H1 (cell line): ENCODE data around the gene GSTA2. TPM values are rescaled to one million over a fixed set of nuclear protein-coding genes. Genes with fewer than 3 reads are reported as not detected.
A peak's percentile ranks its signal among the peaks of the same experiment; 100 is the strongest.
"Not testable (repeated sequence)": the region's sequence is repeated elsewhere in the genome, so short reads cannot be mapped to it uniquely, and the experiment has no call there.

Source experiments
- CTCF ChIA-PET: fragments of 300-600 bp; sonication (Branson Sonifier 250); formaldehyde crosslinking; loops from one replicate; lab custom pipeline; 2021; ENCODE audit not compliant: partially characterized antibody; lab: Charles Lee
- POLR2A ChIA-PET: fragments of 300-600 bp; sonication (Branson Sonifier 250); formaldehyde crosslinking; loops from one replicate; lab custom pipeline; 2021; ENCODE audit warnings: inconsistent platforms; ENCODE audit not compliant: partially characterized antibody; lab: Charles Lee
- DNase-seq, 2 experiments: peaks; one replicate each; pipeline versions ENCODE4 v3.0.0 to v3.0.0-alpha.2; 2010 to 2022; ENCODE audit warnings: low spot score in 2 of 2, low read depth in 1 of 2, mixed read lengths in 1 of 2
- FAIRE-seq: peaks from 2 replicates; lab custom pipeline; 2011; peaks lifted over from hg19 to GRCh38; lab: Jason Lieb, UNC
- H2AFZ ChIP-seq: 2 replicates; pipeline ENCODE4 v1.8.1; 2012; ENCODE audit warnings: low read length, inconsistent platforms
- H2AK5ac ChIP-seq: 2 replicates; pipeline ENCODE4 v1.6.1; 2013; ENCODE audit warnings: low read depth, low read length
- H2BK120ac ChIP-seq: replicated peaks from 2 replicates; pipeline ENCODE3; 2013; ENCODE audit warnings: low read depth, low read length, inconsistent platforms
- H2BK12ac ChIP-seq: 2 replicates; pipeline ENCODE4 v1.6.1; 2013; ENCODE audit warnings: low read depth, low read length
- H2BK15ac ChIP-seq: 2 replicates; pipeline ENCODE4 v1.6.1; 2013; ENCODE audit warnings: low read length
- H2BK20ac ChIP-seq: 2 replicates; pipeline ENCODE4 v1.6.1; 2013; ENCODE audit warnings: low read length
- H2BK5ac ChIP-seq: 2 replicates; pipeline ENCODE4 v1.6.1; 2013; ENCODE audit warnings: low read depth, low read length
- H3K14ac ChIP-seq: 2 replicates; pipeline ENCODE4 v1.6.1; 2013; ENCODE audit warnings: inconsistent platforms; ENCODE audit not compliant: insufficient read length
- H3K18ac ChIP-seq: 2 replicates; pipeline ENCODE4 v1.6.1; 2013; ENCODE audit warnings: low read length; ENCODE audit errors: extremely low read depth
- H3K23ac ChIP-seq: 2 replicates; pipeline ENCODE4 v1.6.1; 2013; ENCODE audit warnings: inconsistent platforms; ENCODE audit not compliant: insufficient read length
- H3K23me2 ChIP-seq: 2 replicates; pipeline ENCODE4 v1.6.1; 2013; ENCODE audit warnings: low read depth, low read length
- H3K27ac ChIP-seq: 2 replicates; pipeline ENCODE4 v1.6.1; 2011; ENCODE audit warnings: low read depth, low read length, inconsistent platforms
- H3K27me3 ChIP-seq, 4 experiments: replicated peaks in 1 of 4; 1 replicate in 1 of 4; 2 replicates in 3 of 4; pipeline versions ENCODE4 v1.6.1 to v1.8.1; 2011 to 2013; ENCODE audit warnings: low read length in 3 of 4, mild to moderate bottlenecking in 3 of 4, inconsistent platforms in 2 of 4, mixed read lengths in 2 of 4, moderate library complexity in 1 of 4; ENCODE audit not compliant: control insufficient read depth in 3 of 4, insufficient read depth in 3 of 4; ENCODE audit errors: extremely low read depth in 1 of 4
- H3K36me3 ChIP-seq, 4 experiments: 2 replicates each; pipeline versions ENCODE4 v1.6.1 to v1.8.1; 2011 to 2013; ENCODE audit warnings: mild to moderate bottlenecking in 4 of 4, low read length in 3 of 4, moderate library complexity in 2 of 4, control low read depth in 1 of 4, inconsistent platforms in 1 of 4; ENCODE audit not compliant: insufficient read depth in 4 of 4, control insufficient read depth in 2 of 4
- H3K4ac ChIP-seq: replicated peaks from 2 replicates; pipeline ENCODE3; 2013; ENCODE audit warnings: low read length, low read depth, mixed read lengths, inconsistent platforms; ENCODE audit not compliant: insufficient read length
- H3K4me1 ChIP-seq, 4 experiments: replicated peaks in 1 of 4; 1 replicate in 1 of 4; 2 replicates in 3 of 4; pipeline versions ENCODE4 v1.6.1 to v1.8.1; 2011 to 2013; ENCODE audit warnings: low read length in 3 of 4, inconsistent platforms in 2 of 4, mixed read lengths in 1 of 4; ENCODE audit not compliant: insufficient read depth in 4 of 4, control insufficient read depth in 3 of 4
- H3K4me2 ChIP-seq, 2 experiments: 2 replicates each; pipeline versions ENCODE4 v1.6.1 to v1.8.1; 2011 to 2013; ENCODE audit warnings: low read depth in 2 of 2, low read length in 2 of 2, control low read depth in 1 of 2, inconsistent platforms in 1 of 2, mild to moderate bottlenecking in 1 of 2; ENCODE audit not compliant: insufficient read depth in 1 of 2
- H3K4me3 ChIP-seq, 4 experiments: fragments of 200-600, 300-600 bp in 1 of 4; sonication (generic), shearing (Covaris generic), sonication (Bioruptor Twin) in 1 of 4; 2 replicates each; pipeline versions ENCODE4 v1.5.1 to v1.8.1; 2011 to 2016; ENCODE audit warnings: low read length in 4 of 4, low read depth in 3 of 4, control low read depth in 2 of 4, inconsistent platforms in 2 of 4, mild to moderate bottlenecking in 2 of 4, mixed read lengths in 1 of 4, moderate library complexity in 1 of 4; ENCODE audit not compliant: insufficient read depth in 2 of 4; ENCODE audit errors: extremely low read depth in 1 of 4
- H3K56ac ChIP-seq: replicated peaks from 2 replicates; pipeline ENCODE3; 2013; ENCODE audit warnings: low read depth, mild to moderate bottlenecking, mixed read lengths, low read length, inconsistent platforms; ENCODE audit not compliant: insufficient read length
- H3K79me1 ChIP-seq: 2 replicates; pipeline ENCODE4 v1.6.1; 2013; ENCODE audit warnings: low read depth, low read length, control low read depth
- H3K79me2 ChIP-seq, 2 experiments: 2 replicates each; pipeline versions ENCODE4 v1.6.1 to v1.8.1; 2012 to 2013; ENCODE audit warnings: low read length in 2 of 2, mild to moderate bottlenecking in 2 of 2, inconsistent platforms in 1 of 2; ENCODE audit not compliant: insufficient read depth in 2 of 2, control insufficient read depth in 1 of 2
- H3K9ac ChIP-seq, 4 experiments: replicated peaks in 1 of 4; 1 replicate in 1 of 4; 2 replicates in 3 of 4; pipeline versions ENCODE4 v1.6.1 to v1.8.1; 2011 to 2013; ENCODE audit warnings: low read depth in 3 of 4, low read length in 3 of 4, control low read depth in 2 of 4, mild to moderate bottlenecking in 2 of 4, moderate library complexity in 2 of 4, inconsistent platforms in 1 of 4; ENCODE audit errors: extremely low read depth in 1 of 4
- H3K9me3 ChIP-seq, 2 experiments: 2 replicates each; pipeline versions ENCODE4 v1.6.1 to v1.8.1; 2012 to 2013; ENCODE audit warnings: mild to moderate bottlenecking in 2 of 2, moderate library complexity in 2 of 2, control low read depth in 1 of 2, inconsistent platforms in 1 of 2, low read depth in 1 of 2, low read length in 1 of 2, mixed read lengths in 1 of 2; ENCODE audit not compliant: insufficient read depth in 2 of 2
- H4K20me1 ChIP-seq, 2 experiments: replicated peaks in 1 of 2; 2 replicates each; pipeline versions ENCODE3 to v1.8.1; 2011 to 2013; ENCODE audit warnings: inconsistent platforms in 2 of 2, low read length in 2 of 2, mild to moderate bottlenecking in 1 of 2; ENCODE audit not compliant: insufficient read depth in 2 of 2, control insufficient read depth in 1 of 2
- H4K5ac ChIP-seq: 2 replicates; pipeline ENCODE4 v1.6.1; 2013; ENCODE audit warnings: low read length, low read depth, mixed read lengths, inconsistent platforms; ENCODE audit not compliant: insufficient read length
- H4K8ac ChIP-seq: 2 replicates; pipeline ENCODE4 v1.8.0; 2013; ENCODE audit warnings: mild to moderate bottlenecking, moderate library complexity, low read length, inconsistent platforms; ENCODE audit not compliant: insufficient read depth; ENCODE audit errors: extremely low read depth
- H4K91ac ChIP-seq: replicated peaks from 2 replicates; pipeline ENCODE3; 2013; ENCODE audit warnings: low read length, mixed read lengths, inconsistent platforms; ENCODE audit not compliant: insufficient read length
- CTCF ChIP-seq, 3 experiments: IDR thresholded peaks; 1 replicate in 2 of 3; 2 replicates in 1 of 3; pipeline versions ENCODE4 v1.5.1 to v1.6.1; 2011; ENCODE audit warnings: low read length in 3 of 3, mild to moderate bottlenecking in 3 of 3, inconsistent platforms in 2 of 3, low read depth in 1 of 3, moderate library complexity in 1 of 3; ENCODE audit not compliant: insufficient read depth in 1 of 3; ENCODE audit errors: control extremely low read depth in 1 of 3
- MAFK ChIP-seq: IDR thresholded peaks from 2 replicates; pipeline ENCODE4 v1.6.1; 2012; ENCODE audit warnings: low read depth, mild to moderate bottlenecking, improper control_type of control experiment, low read length
- RAD21 ChIP-seq, 2 experiments: IDR thresholded peaks in 1 of 2; conservative IDR thresholded peaks in 1 of 2; 2 replicates each; pipeline ENCODE4 v1.6.1; 2011; ENCODE audit warnings: low read depth in 2 of 2, low read length in 2 of 2, improper control_type of control experiment in 1 of 2, inconsistent platforms in 1 of 2, mild to moderate bottlenecking in 1 of 2, moderate library complexity in 1 of 2
- WGBS, 2 experiments: shearing (Covaris generic) in 1 of 2; methylation state at CpG; one replicate each; pipeline versions ENCODE4 v1.1.6 to v1.1.7; 2013 to 2015; ENCODE audit warnings: low lambda C conversion rate in 2 of 2, mixed read lengths in 2 of 2, inconsistent platforms in 1 of 2, low coverage in 1 of 2, missing lambda C conversion rate in 1 of 2; ENCODE audit not compliant: insufficient replicate concordance in 2 of 2, insufficient coverage in 1 of 2, insufficient read length in 1 of 2; ENCODE audit errors: extremely low coverage in 1 of 2, missing lambda C conversion rate in 1 of 2; 5-methylcytosine and 5-hydroxymethylcytosine counted together
- long read RNA-seq, 2 experiments: library from RNA in 1 of 2; library from capped mRNA in 1 of 2; stranded (forward); transcript quantifications; one replicate each; pipeline ENCODE4 v2.0.0, GENCODE V29; 2021; ENCODE audit warnings: inconsistent platforms in 1 of 2
- polyA minus RNA-seq, 3 experiments: library from RNA; depleted of rRNA, polyadenylated mRNA; stranded (reverse); fragments of >200 nt; gene quantifications; 1 replicate in 2 of 3; 2 replicates in 1 of 3; pipeline ENCODE4 v1.2.3, GENCODE V29; 2011
- polyA plus RNA-seq, 7 experiments: library from polyadenylated mRNA; depleted of rRNA in 3 of 7; stranded (reverse) in 5 of 7; unstranded in 2 of 7; fragments of >200 nt in 5 of 7; fragments of 200-250 nt in 2 of 7; gene quantifications; 1 replicate in 5 of 7; 2 replicates in 1 of 7; 4 replicates in 1 of 7; pipeline versions ENCODE4 v1.2.1 to v1.2.3, GENCODE V29; 2011 to 2013; ENCODE audit warnings: missing spikeins in 2 of 7, mixed read lengths in 2 of 7
- total RNA-seq: library from RNA; stranded (reverse); fragmentation: NEBNext Ultra II Directional; extraction: Animal tissue kit (Norgen Biotek cat#: 25700); gene quantifications from 2 replicates; pipeline ENCODE4 v1.2.1, GENCODE V29; 2021

Gene GSTA2
- total RNA-seq (not detected in 2 replicates), polyA plus RNA-seq (2011; rRNA removed) (0.05 TPM in 1 of 2 replicates, not detected in the other), polyA minus RNA-seq (2011; rRNA and poly(A)+ RNA removed) (not detected in 2 replicates)
- polyA plus RNA-seq (2011; cell fraction: cytosol; rRNA removed): not detected
- not detected for polyA plus RNA-seq (2011; cell fraction: nucleus; rRNA removed)
- polyA plus RNA-seq (2012, experiment 1 of 2): not detected in 4 replicates
- polyA plus RNA-seq (2012, experiment 2 of 2): not detected
- 0.06 TPM for polyA plus RNA-seq (2013, experiment 1 of 2)
- 0.07 TPM for polyA plus RNA-seq (2013, experiment 2 of 2)
- polyA minus RNA-seq (2011; cell fraction: cytosol; rRNA and poly(A)+ RNA removed): not detected
- not detected for polyA minus RNA-seq (2011; cell fraction: nucleus; rRNA and poly(A)+ RNA removed)
- long read RNA-seq, experiment 1: 0 reads
- long read RNA-seq, experiment 2: 0 reads

GRCh38 chr6:52763322-52763916 lies at the start of gene GSTA2:
TSS of gene GSTA2 (minus strand) at chr6:52763475. CDS start at chr6:52757947, 5,528 bp downstream.
- H4K5ac ChIP-seq, H2BK20ac ChIP-seq, H2BK5ac ChIP-seq, H4K20me1 ChIP-seq, H3K27ac ChIP-seq, H3K79me1 ChIP-seq, H3K36me3 ChIP-seq, H3K4ac ChIP-seq, H4K91ac ChIP-seq, H3K18ac ChIP-seq, H4K8ac ChIP-seq, H3K4me1 ChIP-seq, POLR2A ChIA-PET, H3K9me3 ChIP-seq, H3K23me2 ChIP-seq, H2AK5ac ChIP-seq, H3K4me3 ChIP-seq, H2BK12ac ChIP-seq, H2BK15ac ChIP-seq, H3K27me3 ChIP-seq, H3K9ac ChIP-seq, H3K23ac ChIP-seq, H3K79me2 ChIP-seq, H3K4me2 ChIP-seq, H3K56ac ChIP-seq, H2AFZ ChIP-seq, H2BK120ac ChIP-seq, H3K14ac ChIP-seq: not testable (repeated sequence)
- WGBS, 2 experiments: 82% methylated on average over 2 of the region's 2 CpGs; no CpG with 5 or more reads in 1 of the 2 experiments
- CTCF ChIA-PET: interaction anchor here (0.6 to 1.6 kb wide), 5 partner anchors 35 to 232 kb away, joined by 3 to 5 read pairs (median 4); partner anchors contain the start of gene GSTA1
- FAIRE-seq (peak; percentile 88), DNase-seq (peak in 1 of 2 experiments; percentile 25)
- TF ChIP-seq RAD21 (IDR thresholded peaks at IDR 0.05 in 1 of 2, conservative IDR thresholded peaks at IDR 0.05 in 1 of 2; ENCODE audit: low read depth in 2 of 2, low read length in 2 of 2) (peak; percentile 39 to 52), MAFK (peak; percentile 17; the same call in 1 of the 2 replicates), CTCF (IDR thresholded peaks at IDR 0.05; ENCODE audit: control extremely low read depth in 1 of 3, insufficient read depth in 1 of 3, low read depth in 1 of 3, low read length in 3 of 3) (peak in 2 of 3 experiments; percentile 21 to 26; a peak in 2 of 4 replicates)
